Measurements from ENCODE around the gene CHRNB2. TPM values are rescaled to one million over a fixed set of nuclear protein-coding genes. Genes with fewer than 3 reads are reported as not detected.

Gene CHRNB2, protein sequence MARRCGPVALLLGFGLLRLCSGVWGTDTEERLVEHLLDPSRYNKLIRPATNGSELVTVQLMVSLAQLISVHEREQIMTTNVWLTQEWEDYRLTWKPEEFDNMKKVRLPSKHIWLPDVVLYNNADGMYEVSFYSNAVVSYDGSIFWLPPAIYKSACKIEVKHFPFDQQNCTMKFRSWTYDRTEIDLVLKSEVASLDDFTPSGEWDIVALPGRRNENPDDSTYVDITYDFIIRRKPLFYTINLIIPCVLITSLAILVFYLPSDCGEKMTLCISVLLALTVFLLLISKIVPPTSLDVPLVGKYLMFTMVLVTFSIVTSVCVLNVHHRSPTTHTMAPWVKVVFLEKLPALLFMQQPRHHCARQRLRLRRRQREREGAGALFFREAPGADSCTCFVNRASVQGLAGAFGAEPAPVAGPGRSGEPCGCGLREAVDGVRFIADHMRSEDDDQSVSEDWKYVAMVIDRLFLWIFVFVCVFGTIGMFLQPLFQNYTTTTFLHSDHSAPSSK
- total RNA-seq (0.08 and 0.70 TPM in 2 replicates), polyA plus RNA-seq (0.33 TPM in 1 of 2 replicates, not detected in the other)

DNA sequence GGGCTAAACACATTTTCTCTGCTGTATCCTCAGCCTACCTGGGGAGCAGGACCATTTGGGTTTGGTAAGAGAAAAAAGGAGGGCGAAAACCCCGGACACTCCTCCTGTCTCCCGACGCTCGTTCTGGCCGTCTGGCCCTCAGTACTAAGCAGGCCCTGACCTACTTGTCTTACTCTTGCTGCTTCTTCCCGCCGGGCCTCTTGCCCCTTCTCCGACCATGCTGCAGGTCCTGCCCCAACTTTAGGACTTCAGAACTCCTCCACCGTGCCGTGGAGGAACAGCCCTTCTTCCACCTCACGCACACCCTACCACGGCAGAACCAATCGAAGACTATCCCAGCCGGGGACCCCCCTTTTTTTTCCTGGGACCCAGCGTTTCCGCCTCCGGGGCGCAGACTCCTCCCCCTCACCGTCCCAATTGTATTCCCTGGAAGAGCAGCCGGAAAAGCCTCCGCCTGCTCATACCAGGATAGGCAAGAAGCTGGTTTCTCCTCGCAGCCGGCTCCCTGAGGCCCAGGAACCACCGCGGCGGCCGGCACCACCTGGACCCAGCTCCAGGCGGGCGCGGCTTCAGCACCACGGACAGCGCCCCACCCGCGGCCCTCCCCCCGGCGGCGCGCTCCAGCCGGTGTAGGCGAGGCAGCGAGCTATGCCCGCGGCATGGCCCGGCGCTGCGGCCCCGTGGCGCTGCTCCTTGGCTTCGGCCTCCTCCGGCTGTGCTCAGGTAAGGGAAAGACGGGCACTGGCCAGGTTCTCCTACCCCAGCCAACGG, at the start of gene CHRNB2:
Gene CHRNB2, plus strand, starts transcription at position 393 of the 771 bp plus-strand sequence. Its CDS starts 267 bp downstream, at position 660.
- Histone ChIP-seq H3K4me2 (peak within 1 kb of the TSS; percentile 89), H3K27ac (no peak within 1 kb of the TSS), H3K9me3 (ENCODE audit: low read depth) (no peaks in the 10 kb centered on the region), H2AFZ (no peak within 1 kb of the TSS), H3K36me3 (replicated peaks; ENCODE audit: insufficient read depth, low read depth) (no peaks in the 10 kb centered on the region), H3K9me2 (replicated peaks; ENCODE audit: insufficient read depth) (no peaks in the 10 kb centered on the region), H4K20me1 (ENCODE audit: insufficient read depth, poor library complexity, severe bottlenecking) (no peaks in the 10 kb centered on the region), H3K4me3 (peak within 1 kb of the TSS; percentile 3), H3K27me3 (peaks cover 26% of the 10 kb centered on the region), H3K79me2 (no peaks in the 10 kb centered on the region), H3K4me1 (ENCODE audit: insufficient read depth) (no peaks in the 10 kb centered on the region)
- WGBS (ENCODE audit: low lambda C conversion rate, missing lambda C conversion rate) = 6% methylated on average over 52 of the region's 53 CpGs
- peak; percentile 84 for DNase-seq (ENCODE audit: low spot score)
- TF ChIP-seq EZH2 (IDR thresholded peaks at IDR 0.05; ENCODE audit: borderline replicate concordance) = no peak
- no peak for TF ChIP-seq EZH2phosphoT487 (IDR thresholded peaks at IDR 0.05; ENCODE audit: low read depth, severe bottlenecking, unreplicated experiment)
- TF ChIP-seq, protein P1, sequence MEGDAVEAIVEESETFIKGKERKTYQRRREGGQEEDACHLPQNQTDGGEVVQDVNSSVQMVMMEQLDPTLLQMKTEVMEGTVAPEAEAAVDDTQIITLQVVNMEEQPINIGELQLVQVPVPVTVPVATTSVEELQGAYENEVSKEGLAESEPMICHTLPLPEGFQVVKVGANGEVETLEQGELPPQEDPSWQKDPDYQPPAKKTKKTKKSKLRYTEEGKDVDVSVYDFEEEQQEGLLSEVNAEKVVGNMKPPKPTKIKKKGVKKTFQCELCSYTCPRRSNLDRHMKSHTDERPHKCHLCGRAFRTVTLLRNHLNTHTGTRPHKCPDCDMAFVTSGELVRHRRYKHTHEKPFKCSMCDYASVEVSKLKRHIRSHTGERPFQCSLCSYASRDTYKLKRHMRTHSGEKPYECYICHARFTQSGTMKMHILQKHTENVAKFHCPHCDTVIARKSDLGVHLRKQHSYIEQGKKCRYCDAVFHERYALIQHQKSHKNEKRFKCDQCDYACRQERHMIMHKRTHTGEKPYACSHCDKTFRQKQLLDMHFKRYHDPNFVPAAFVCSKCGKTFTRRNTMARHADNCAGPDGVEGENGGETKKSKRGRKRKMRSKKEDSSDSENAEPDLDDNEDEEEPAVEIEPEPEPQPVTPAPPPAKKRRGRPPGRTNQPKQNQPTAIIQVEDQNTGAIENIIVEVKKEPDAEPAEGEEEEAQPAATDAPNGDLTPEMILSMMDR (IDR thresholded peaks at IDR 0.05; ENCODE audit: poor library complexity) = no peak

DNA sequence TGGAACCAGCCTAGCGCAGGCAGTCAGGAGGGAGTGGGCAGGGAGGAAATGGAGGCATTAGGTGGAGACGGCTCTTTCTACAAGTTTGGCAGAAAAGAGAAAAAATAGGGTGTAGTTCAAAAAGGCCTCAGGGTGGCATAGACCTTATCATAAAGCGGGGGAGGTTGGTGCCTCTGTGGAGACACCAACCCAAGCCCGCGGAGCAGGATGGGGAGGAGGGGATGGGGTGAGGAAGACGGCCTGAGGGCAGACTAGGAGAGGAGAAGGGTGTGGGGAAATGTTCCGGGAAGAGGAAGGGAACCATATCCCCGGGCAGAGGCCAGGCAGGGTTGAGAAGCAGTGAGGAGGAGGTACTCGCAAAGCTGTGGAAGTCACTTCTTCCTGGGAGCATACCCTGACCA, 48.0 kb upstream of the CHRNB2 start:
- 60% methylated on average over 8 of the region's 9 CpGs for WGBS (ENCODE audit: low lambda C conversion rate, missing lambda C conversion rate)
- H3K36me3 ChIP-seq (replicated peaks; ENCODE audit: insufficient read depth, low read depth) = no peaks in the 10 kb centered on the region
- no peak overlapping the region for H3K27ac ChIP-seq
- H3K9me2 ChIP-seq (replicated peaks; ENCODE audit: insufficient read depth) = no peaks in the 10 kb centered on the region
- no peaks in the 10 kb centered on the region for H3K9me3 ChIP-seq (ENCODE audit: low read depth)
- TF ChIP-seq, protein P1 (IDR thresholded peaks at IDR 0.05; ENCODE audit: poor library complexity) = no peak
- TF ChIP-seq EZH2phosphoT487 (IDR thresholded peaks at IDR 0.05; ENCODE audit: low read depth, severe bottlenecking, unreplicated experiment) = no peak
- TF ChIP-seq EZH2 (IDR thresholded peaks at IDR 0.05; ENCODE audit: borderline replicate concordance) = no peak
- no peaks in the 10 kb centered on the region for H3K27me3 ChIP-seq
- no peaks in the 10 kb centered on the region for H4K20me1 ChIP-seq (ENCODE audit: insufficient read depth, poor library complexity, severe bottlenecking)
- no peaks in the 10 kb centered on the region for H3K79me2 ChIP-seq
- DNase-seq (ENCODE audit: low spot score) = no peak
- no peak overlapping the region for H3K4me3 ChIP-seq
- peaks cover 7% of the 10 kb centered on the region for H3K4me1 ChIP-seq (ENCODE audit: insufficient read depth)
- H3K4me2 ChIP-seq = no peak overlapping the region
- no peak overlapping the region for H2AFZ ChIP-seq

DNA sequence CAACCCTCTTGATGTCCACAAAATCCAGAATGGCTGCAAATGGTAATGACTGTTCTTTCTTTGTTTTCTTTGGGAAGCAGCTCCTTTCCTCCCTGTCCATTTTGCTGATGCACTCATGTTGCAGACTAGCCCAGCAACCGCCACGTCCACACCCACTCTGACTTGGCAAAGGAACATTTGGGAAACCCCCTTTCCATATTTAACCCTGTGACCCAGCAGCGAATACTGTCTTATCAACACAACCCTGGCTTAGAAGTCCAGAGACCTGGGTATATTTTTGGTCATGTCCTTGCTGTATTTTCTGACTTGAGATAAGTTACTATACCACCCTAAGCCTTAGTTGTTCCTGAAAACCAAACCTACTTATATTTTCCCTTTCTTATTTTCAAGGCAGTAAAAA, 47.2 kb upstream of the CHRNB2 start:
- DNase-seq (ENCODE audit: low spot score) = no peak
- H3K27me3 ChIP-seq = no peaks in the 10 kb centered on the region
- no peak overlapping the region for H3K4me2 ChIP-seq
- no peaks in the 10 kb centered on the region for H3K9me2 ChIP-seq (replicated peaks; ENCODE audit: insufficient read depth)
- TF ChIP-seq EZH2phosphoT487 (IDR thresholded peaks at IDR 0.05; ENCODE audit: low read depth, severe bottlenecking, unreplicated experiment) = no peak
- no peak for TF ChIP-seq EZH2 (IDR thresholded peaks at IDR 0.05; ENCODE audit: borderline replicate concordance)
- TF ChIP-seq, protein P1 (IDR thresholded peaks at IDR 0.05; ENCODE audit: poor library complexity) = no peak
- no peak overlapping the region for H3K27ac ChIP-seq
- H4K20me1 ChIP-seq (ENCODE audit: insufficient read depth, poor library complexity, severe bottlenecking) = no peaks in the 10 kb centered on the region
- 85% methylated on average over 3 of the region's 3 CpGs for WGBS (ENCODE audit: low lambda C conversion rate, missing lambda C conversion rate)
- no peaks in the 10 kb centered on the region for H3K79me2 ChIP-seq
- no peak overlapping the region for H3K4me3 ChIP-seq
- no peak overlapping the region for H2AFZ ChIP-seq
- peaks cover 7% of the 10 kb centered on the region for H3K4me1 ChIP-seq (ENCODE audit: insufficient read depth)
- no peaks in the 10 kb centered on the region for H3K9me3 ChIP-seq (ENCODE audit: low read depth)
- H3K36me3 ChIP-seq (replicated peaks; ENCODE audit: insufficient read depth, low read depth) = no peaks in the 10 kb centered on the region
